ENCODE data around the gene LENG1. TPM values are rescaled to one million over a fixed set of nuclear protein-coding genes. Genes with fewer than 3 reads are reported as not detected.

LENG1 gene
- total RNA-seq, 1 donor from 2014 or later, result 2.7 TPM

DNA sequence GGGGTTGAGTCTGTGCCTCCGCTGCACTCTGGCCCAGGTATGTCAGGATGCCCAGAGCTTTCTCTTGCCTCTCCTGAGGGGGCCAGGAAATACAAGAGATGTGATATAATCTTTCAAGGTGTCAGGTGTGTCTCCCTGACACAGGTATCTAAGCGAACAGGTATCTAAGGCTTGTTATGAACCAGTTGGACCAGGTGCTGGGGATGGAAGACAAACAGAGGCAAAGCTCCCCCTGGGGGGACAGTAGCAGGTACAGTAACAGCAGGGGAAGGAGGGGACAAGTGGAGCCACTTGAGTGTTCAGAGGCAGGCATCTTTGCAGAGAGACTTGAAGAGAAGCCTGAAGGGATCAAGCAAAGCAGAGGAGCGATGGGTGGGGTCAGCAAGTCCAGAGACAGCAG lies 2.6 kb downstream of the LENG1 start:
- no peak overlapping the region for H2AFZ ChIP-seq (replicated peaks)
- H3K9ac ChIP-seq, result no peak overlapping the region
- Mint-ChIP-seq H3K27ac (no peak overlapping the region), H3K4me1 (peaks cover 20% of the 10 kb centered on the region), H3K9me3 (peaks cover 6% of the 10 kb centered on the region), H3K27me3 (ENCODE audit: insufficient read depth, low read depth) (peaks cover 11% of the 10 kb centered on the region), H3K36me3 (peaks cover 14% of the 10 kb centered on the region), H3K4me3 (peak overlapping the region; percentile 73)
- H3K27me3 ChIP-seq, result peaks cover 1% of the 10 kb centered on the region
- no peaks in the 10 kb centered on the region for H3K9me3 ChIP-seq (ENCODE audit: low read depth)
- H3K79me2 ChIP-seq (ENCODE audit: low read depth), result peaks cover 9% of the 10 kb centered on the region
- H3K27ac ChIP-seq, result no peak overlapping the region
- no peak overlapping the region for H3K4me3 ChIP-seq
- DNase-seq (ENCODE audit: low spot score), result no peak
- no peaks in the 10 kb centered on the region for H3K36me3 ChIP-seq
- H4K20me1 ChIP-seq (ENCODE audit: low read depth), result peaks cover 21% of the 10 kb centered on the region
- TF ChIP-seq EZH2phosphoT487 (IDR thresholded peaks at IDR 0.05) (no peak), EZH2 (IDR thresholded peaks at IDR 0.05) (no peak)
- TF ChIP-seq, protein P1, sequence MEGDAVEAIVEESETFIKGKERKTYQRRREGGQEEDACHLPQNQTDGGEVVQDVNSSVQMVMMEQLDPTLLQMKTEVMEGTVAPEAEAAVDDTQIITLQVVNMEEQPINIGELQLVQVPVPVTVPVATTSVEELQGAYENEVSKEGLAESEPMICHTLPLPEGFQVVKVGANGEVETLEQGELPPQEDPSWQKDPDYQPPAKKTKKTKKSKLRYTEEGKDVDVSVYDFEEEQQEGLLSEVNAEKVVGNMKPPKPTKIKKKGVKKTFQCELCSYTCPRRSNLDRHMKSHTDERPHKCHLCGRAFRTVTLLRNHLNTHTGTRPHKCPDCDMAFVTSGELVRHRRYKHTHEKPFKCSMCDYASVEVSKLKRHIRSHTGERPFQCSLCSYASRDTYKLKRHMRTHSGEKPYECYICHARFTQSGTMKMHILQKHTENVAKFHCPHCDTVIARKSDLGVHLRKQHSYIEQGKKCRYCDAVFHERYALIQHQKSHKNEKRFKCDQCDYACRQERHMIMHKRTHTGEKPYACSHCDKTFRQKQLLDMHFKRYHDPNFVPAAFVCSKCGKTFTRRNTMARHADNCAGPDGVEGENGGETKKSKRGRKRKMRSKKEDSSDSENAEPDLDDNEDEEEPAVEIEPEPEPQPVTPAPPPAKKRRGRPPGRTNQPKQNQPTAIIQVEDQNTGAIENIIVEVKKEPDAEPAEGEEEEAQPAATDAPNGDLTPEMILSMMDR (IDR thresholded peaks at IDR 0.05), result no peak
- H3K4me2 ChIP-seq, result no peak overlapping the region
- H3F3A ChIP-seq (ENCODE audit: low read depth), result peaks cover 50% of the 10 kb centered on the region
- peaks cover 4% of the 10 kb centered on the region for H3K4me1 ChIP-seq

DNA sequence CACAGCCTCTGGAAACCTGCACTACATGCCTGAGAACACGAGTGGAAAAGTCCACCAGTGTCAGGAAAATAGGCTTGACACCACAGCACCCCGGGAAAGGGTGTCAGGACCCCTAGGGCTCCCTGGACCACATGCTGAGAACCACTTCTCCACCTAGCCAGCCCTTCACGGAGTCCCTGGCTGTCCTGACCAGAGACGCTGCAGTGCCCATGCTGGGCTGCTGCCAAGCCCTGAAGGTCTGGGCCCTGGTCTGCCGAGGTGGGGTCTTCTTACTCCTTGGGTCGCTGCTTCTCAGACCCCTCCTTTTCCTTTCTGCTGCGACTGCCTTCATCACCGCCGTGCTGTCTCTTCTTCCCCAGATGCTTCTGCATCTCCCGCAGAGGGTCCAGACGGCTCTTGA lies 3.0 kb downstream of the LENG1 start:
- Histone ChIP-seq H3K9ac (no peak overlapping the region), H3K4me3 (no peak overlapping the region), H3K4me2 (no peak overlapping the region), H3K4me1 (peaks cover 4% of the 10 kb centered on the region), H3K9me3 (ENCODE audit: low read depth) (no peaks in the 10 kb centered on the region), H3F3A (ENCODE audit: low read depth) (peaks cover 50% of the 10 kb centered on the region), H3K27ac (no peak overlapping the region), H4K20me1 (ENCODE audit: low read depth) (peaks cover 24% of the 10 kb centered on the region), H3K79me2 (ENCODE audit: low read depth) (peaks cover 9% of the 10 kb centered on the region), H3K27me3 (no peaks in the 10 kb centered on the region), H2AFZ (replicated peaks) (no peak overlapping the region), H3K36me3 (no peaks in the 10 kb centered on the region)
- TF ChIP-seq, protein P1 (IDR thresholded peaks at IDR 0.05), result no peak
- TF ChIP-seq EZH2 (IDR thresholded peaks at IDR 0.05) (no peak), EZH2phosphoT487 (IDR thresholded peaks at IDR 0.05) (no peak)
- H3K4me3 Mint-ChIP-seq, result no peak overlapping the region
- H3K27me3 Mint-ChIP-seq (ENCODE audit: insufficient read depth, low read depth), result peaks cover 11% of the 10 kb centered on the region
- peaks cover 4% of the 10 kb centered on the region for H3K9me3 Mint-ChIP-seq
- no peak for DNase-seq (ENCODE audit: low spot score)
- H3K27ac Mint-ChIP-seq, result no peak overlapping the region
- H3K4me1 Mint-ChIP-seq, result peaks cover 17% of the 10 kb centered on the region
- peaks cover 16% of the 10 kb centered on the region for H3K36me3 Mint-ChIP-seq

DNA sequence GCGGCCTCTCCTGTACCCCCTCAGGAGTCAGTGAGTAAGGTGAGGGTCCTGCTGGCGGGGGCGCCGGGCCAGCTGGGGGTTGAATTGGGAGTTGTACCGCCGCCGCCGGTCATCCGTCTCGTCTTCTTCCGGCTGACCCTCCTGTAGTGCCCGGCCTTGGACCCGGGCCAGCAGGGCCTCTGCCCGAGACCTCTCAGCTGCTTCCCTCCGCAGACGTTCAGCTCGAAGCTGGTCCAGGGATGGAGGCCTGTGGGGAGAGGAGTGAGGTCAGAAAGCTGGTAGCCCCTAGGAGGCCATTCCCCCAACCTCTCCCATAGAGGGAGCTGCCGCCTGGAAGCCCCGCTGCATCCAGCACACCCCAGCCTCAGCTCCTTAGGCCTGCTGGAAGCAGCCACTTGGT lies 3.8 kb downstream of the LENG1 start:
- Mint-ChIP-seq H3K9me3 (peaks cover 4% of the 10 kb centered on the region), H3K27ac (no peak overlapping the region), H3K4me3 (no peak overlapping the region), H3K36me3 (peaks cover 21% of the 10 kb centered on the region), H3K4me1 (peaks cover 13% of the 10 kb centered on the region), H3K27me3 (ENCODE audit: insufficient read depth, low read depth) (peaks cover 10% of the 10 kb centered on the region)
- Histone ChIP-seq H3K4me3 (no peak overlapping the region), H3K27me3 (no peaks in the 10 kb centered on the region), H3F3A (ENCODE audit: low read depth) (peaks cover 50% of the 10 kb centered on the region), H4K20me1 (ENCODE audit: low read depth) (peaks cover 24% of the 10 kb centered on the region), H3K27ac (no peak overlapping the region), H3K36me3 (no peaks in the 10 kb centered on the region), H3K9ac (no peak overlapping the region), H2AFZ (replicated peaks) (no peak overlapping the region), H3K4me1 (peaks cover 4% of the 10 kb centered on the region), H3K4me2 (no peak overlapping the region), H3K9me3 (ENCODE audit: low read depth) (no peaks in the 10 kb centered on the region), H3K79me2 (ENCODE audit: low read depth) (peaks cover 9% of the 10 kb centered on the region)
- no peak for DNase-seq (ENCODE audit: low spot score)
- TF ChIP-seq, protein P1 (IDR thresholded peaks at IDR 0.05), result no peak
- TF ChIP-seq EZH2phosphoT487 (IDR thresholded peaks at IDR 0.05) (no peak), EZH2 (IDR thresholded peaks at IDR 0.05) (no peak)
